ENCODE data around the gene INSYN2A. TPM values are rescaled to one million over a fixed set of nuclear protein-coding genes. Genes with fewer than 3 reads are reported as not detected.

The INSYN2A gene
- total and polyA plus RNA-seq, 2 donors (not counting 3 experiments of a cell fraction or from before 2014, with no cell fraction given) = 0.04 to 0.07 TPM

GRCh38 chr10:127148066-127148932, 48.1 kb downstream of the INSYN2A start:
- Histone ChIP-seq H2AFZ (ENCODE audit: low read depth, low read length) (peak overlapping the region; percentile 28), H3K9me3 (replicated peaks; ENCODE audit: control insufficient read depth, insufficient read depth, low read length) (no peaks in the 10 kb centered on the region), H3K36me3 (ENCODE audit: control insufficient read depth in 2 of 2, extremely low read depth in 1 of 2, insufficient read depth in 2 of 2, low read length in 2 of 2) (no peaks in the 10 kb centered on the region), H3K9ac (replicated peaks; ENCODE audit: extremely low read depth, insufficient read depth, low read length) (peak overlapping the region; percentile 69), H3K27me3 (ENCODE audit: control insufficient read depth in 2 of 2, insufficient read depth in 2 of 2, low read length in 2 of 2) (no peaks in the 10 kb centered on the region), H3K4me2 (ENCODE audit: insufficient read depth, low read length) (peak overlapping the region; percentile 87), H3K4me3 (replicated peaks in 1 of 3; ENCODE audit: insufficient read depth in 1 of 3, low read depth in 1 of 3, low read length in 3 of 3) (peak overlapping the region in 1 of 3 experiments; percentile 13), H3K9me1 (replicated peaks; ENCODE audit: control insufficient read depth, extremely low read depth, insufficient read depth, low read length) (no peaks in the 10 kb centered on the region), H4K20me1 (replicated peaks; ENCODE audit: control insufficient read depth, extremely low read depth, insufficient read depth, low read length) (no peaks in the 10 kb centered on the region), H3K79me2 (ENCODE audit: control insufficient read depth, insufficient read depth, low read length) (no peaks in the 10 kb centered on the region), H3K27ac (ENCODE audit: insufficient read depth, low read depth, low read length) (peak overlapping the region; percentile 95), H3K4me1 (ENCODE audit: control insufficient read depth, extremely low read depth, insufficient read depth, low read length) (peaks cover 28% of the 10 kb centered on the region)
- TF ChIP-seq FOS (IDR thresholded peaks at IDR 0.05; ENCODE audit: borderline replicate concordance, insufficient read depth, low read length) (peak; percentile 97), JUN (IDR thresholded peaks at IDR 0.05; ENCODE audit: borderline replicate concordance, insufficient read depth, insufficient read length, low read depth) (peak; percentile 98), POLR2AphosphoS5 (IDR thresholded peaks at IDR 0.05; ENCODE audit: insufficient read depth, low read depth, low read length) (peak; percentile 19), EZH2 (IDR thresholded peaks at IDR 0.05; ENCODE audit: borderline replicate concordance, low read depth, low read length, severe bottlenecking) (no peak)
- peak; percentile 97 for FAIRE-seq
- intact Hi-C loops (cut with micrococcal nuclease) = loop anchor here (1.0 to 10.0 kb wide), 2 partner anchors 48 to 243 kb away; partner anchors contain the start of genes DOCK1 and INSYN2A
- TSS peak; percentile 76 for BruUV-seq (replicated peaks)
- ChIA-PET CTCF (interaction anchor here (0.9 to 1.8 kb wide), 5 partner anchors 11 to 106 kb away, joined by 3 to 7 read pairs (median 4); no protein-coding TSS in a partner anchor), POLR2A (interaction anchor here (0.6 kb wide), 1 partner anchor 12 kb away, joined by 3 read pairs; no protein-coding TSS in a partner anchor)
- DNase-seq (ENCODE audit: low read depth, low spot score) = peak; percentile 89
- dilution Hi-C loops (cut with MboI; ENCODE audit: extremely low pct_ligation_motif_present, low sequenced_read_pairs) = no loop called here

DNA sequence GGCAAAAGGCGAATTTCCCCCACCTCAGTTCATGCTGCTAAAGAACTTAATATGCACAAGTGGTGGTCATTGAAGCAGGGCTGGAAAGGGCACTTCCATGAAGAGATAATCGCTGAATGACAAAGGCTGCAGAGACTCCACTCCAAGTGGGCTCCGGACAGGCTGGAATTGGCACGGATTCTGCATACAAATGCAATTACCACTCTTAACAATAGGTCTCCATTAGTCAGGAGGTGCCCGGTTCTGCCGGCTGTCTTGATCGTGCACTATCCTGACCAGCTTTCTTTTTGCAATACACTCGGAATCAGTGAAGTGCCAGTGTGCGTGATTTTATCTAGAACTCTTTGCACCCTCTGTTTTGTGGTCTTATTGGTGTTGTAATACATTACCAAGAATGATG, 49.7 kb downstream of the INSYN2A start:
- POLR2A ChIA-PET = no interaction called here
- H3K4me1 ChIP-seq (ENCODE audit: control insufficient read depth, extremely low read depth, insufficient read depth, low read length) = peaks cover 28% of the 10 kb centered on the region
- no peaks in the 10 kb centered on the region for H3K79me2 ChIP-seq (ENCODE audit: control insufficient read depth, insufficient read depth, low read length)
- H3K36me3 ChIP-seq (ENCODE audit: control insufficient read depth in 2 of 2, extremely low read depth in 1 of 2, insufficient read depth in 2 of 2, low read length in 2 of 2) = no peaks in the 10 kb centered on the region
- no peak overlapping the region for H3K4me2 ChIP-seq (ENCODE audit: insufficient read depth, low read length)
- H3K27me3 ChIP-seq (ENCODE audit: control insufficient read depth in 2 of 2, insufficient read depth in 2 of 2, low read length in 2 of 2) = no peaks in the 10 kb centered on the region
- H3K4me3 ChIP-seq (replicated peaks in 1 of 3; ENCODE audit: insufficient read depth in 1 of 3, low read depth in 1 of 3, low read length in 3 of 3) = no peak overlapping the region
- DNase-seq (ENCODE audit: low read depth, low spot score) (no peak), FAIRE-seq (peak; percentile 15)
- TF ChIP-seq POLR2AphosphoS5 (IDR thresholded peaks at IDR 0.05; ENCODE audit: insufficient read depth, low read depth, low read length) (no peak), POLR2A (IDR thresholded peaks at IDR 0.05; ENCODE audit: low read depth, low read length) (no peak), GATA2 (IDR thresholded peaks at IDR 0.05; ENCODE audit: insufficient read depth, insufficient read length, low read depth, low read length) (no peak), FOS (IDR thresholded peaks at IDR 0.05; ENCODE audit: borderline replicate concordance, insufficient read depth, low read length) (no peak), JUN (IDR thresholded peaks at IDR 0.05; ENCODE audit: borderline replicate concordance, insufficient read depth, insufficient read length, low read depth) (no peak), MYC (IDR thresholded peaks at IDR 0.05; ENCODE audit: low read depth, low read length) (no peak), EZH2 (IDR thresholded peaks at IDR 0.05; ENCODE audit: borderline replicate concordance, low read depth, low read length, severe bottlenecking) (no peak)
- TF ChIP-seq, protein P1, sequence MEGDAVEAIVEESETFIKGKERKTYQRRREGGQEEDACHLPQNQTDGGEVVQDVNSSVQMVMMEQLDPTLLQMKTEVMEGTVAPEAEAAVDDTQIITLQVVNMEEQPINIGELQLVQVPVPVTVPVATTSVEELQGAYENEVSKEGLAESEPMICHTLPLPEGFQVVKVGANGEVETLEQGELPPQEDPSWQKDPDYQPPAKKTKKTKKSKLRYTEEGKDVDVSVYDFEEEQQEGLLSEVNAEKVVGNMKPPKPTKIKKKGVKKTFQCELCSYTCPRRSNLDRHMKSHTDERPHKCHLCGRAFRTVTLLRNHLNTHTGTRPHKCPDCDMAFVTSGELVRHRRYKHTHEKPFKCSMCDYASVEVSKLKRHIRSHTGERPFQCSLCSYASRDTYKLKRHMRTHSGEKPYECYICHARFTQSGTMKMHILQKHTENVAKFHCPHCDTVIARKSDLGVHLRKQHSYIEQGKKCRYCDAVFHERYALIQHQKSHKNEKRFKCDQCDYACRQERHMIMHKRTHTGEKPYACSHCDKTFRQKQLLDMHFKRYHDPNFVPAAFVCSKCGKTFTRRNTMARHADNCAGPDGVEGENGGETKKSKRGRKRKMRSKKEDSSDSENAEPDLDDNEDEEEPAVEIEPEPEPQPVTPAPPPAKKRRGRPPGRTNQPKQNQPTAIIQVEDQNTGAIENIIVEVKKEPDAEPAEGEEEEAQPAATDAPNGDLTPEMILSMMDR (IDR thresholded peaks at IDR 0.05; ENCODE audit: extremely low read depth in 1 of 2, insufficient read depth in 1 of 2, low read depth in 1 of 2, low read length in 2 of 2) = no peak
- TF ChIP-seq, protein P2, sequence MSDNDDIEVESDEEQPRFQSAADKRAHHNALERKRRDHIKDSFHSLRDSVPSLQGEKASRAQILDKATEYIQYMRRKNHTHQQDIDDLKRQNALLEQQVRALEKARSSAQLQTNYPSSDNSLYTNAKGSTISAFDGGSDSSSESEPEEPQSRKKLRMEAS (IDR thresholded peaks at IDR 0.05; ENCODE audit: insufficient read depth, insufficient read length) = no peak
- no peaks in the 10 kb centered on the region for H3K9me1 ChIP-seq (replicated peaks; ENCODE audit: control insufficient read depth, extremely low read depth, insufficient read depth, low read length)
- CTCF ChIA-PET = interaction anchor here (1.3 kb wide), 1 partner anchor 97 kb away, joined by 5 read pairs; no protein-coding TSS in a partner anchor
- dilution Hi-C loops (cut with MboI; ENCODE audit: extremely low pct_ligation_motif_present, low sequenced_read_pairs) (no loop called here), intact Hi-C loops (cut with micrococcal nuclease) (loop anchor here (10.0 kb wide), 1 partner anchor 242 kb away; the partner anchor contains the start of gene DOCK1)
- H3K9ac ChIP-seq (replicated peaks; ENCODE audit: extremely low read depth, insufficient read depth, low read length) = no peak overlapping the region
- no peak overlapping the region for H2AFZ ChIP-seq (ENCODE audit: low read depth, low read length)
- no peak overlapping the region for H3K27ac ChIP-seq (ENCODE audit: insufficient read depth, low read depth, low read length)
- H4K20me1 ChIP-seq (replicated peaks; ENCODE audit: control insufficient read depth, extremely low read depth, insufficient read depth, low read length) = no peaks in the 10 kb centered on the region
- no peaks in the 10 kb centered on the region for H3K9me3 ChIP-seq (replicated peaks; ENCODE audit: control insufficient read depth, insufficient read depth, low read length)
- no TSS peak for BruUV-seq (replicated peaks)
